Glutamatergic neuron (in vitro differentiated cells): Measurements from ENCODE around the gene SRGAP3. TPM values are rescaled to one million over a fixed set of nuclear protein-coding genes. Genes with fewer than 3 reads are reported as not detected.

Experiments used
- DNase-seq: peaks from one replicate; pipeline ENCODE4 v3.0.0; 2022
- H3K27ac Mint-ChIP-seq: one replicate; pipeline ENCODE4 v1.8.0; 2020; ENCODE audit warnings: mild to moderate bottlenecking, mixed read lengths, inconsistent platforms; ENCODE audit not compliant: unreplicated experiment
- H3K27me3 Mint-ChIP-seq: one replicate; pipeline ENCODE4 v1.8.0; 2020; ENCODE audit warnings: mild to moderate bottlenecking, moderate library complexity, mixed read lengths, inconsistent platforms; ENCODE audit not compliant: unreplicated experiment
- H3K36me3 Mint-ChIP-seq: one replicate; pipeline ENCODE4 v1.8.0; 2020; ENCODE audit warnings: mild to moderate bottlenecking, mixed read lengths, inconsistent platforms; ENCODE audit not compliant: unreplicated experiment
- H3K4me1 Mint-ChIP-seq: one replicate; pipeline ENCODE4 v1.8.0; 2020; ENCODE audit warnings: mild to moderate bottlenecking, low read depth, mixed read lengths, inconsistent platforms; ENCODE audit not compliant: unreplicated experiment
- H3K4me3 Mint-ChIP-seq: one replicate; pipeline ENCODE4 v1.8.0; 2020; ENCODE audit warnings: mild to moderate bottlenecking, mixed read lengths, inconsistent platforms; ENCODE audit not compliant: unreplicated experiment
- H3K9me3 Mint-ChIP-seq: one replicate; pipeline ENCODE4 v1.8.0; 2020; ENCODE audit warnings: mild to moderate bottlenecking, moderate library complexity, mixed read lengths, inconsistent platforms; ENCODE audit not compliant: unreplicated experiment
- CTCF ChIP-seq: fragments of 200-600 bp; sonication (generic); IDR thresholded peaks from one replicate; pipeline ENCODE4 v1.5.0; 2021; ENCODE audit not compliant: partially characterized antibody, unreplicated experiment
- total RNA-seq: library from RNA; stranded (reverse); fragmentation: NEBNext Ultra II Directional; extraction: Animal tissue kit (Norgen Biotek cat#: 25700); gene quantifications from one replicate; pipeline ENCODE4 v1.2.1, GENCODE V29; 2021; ENCODE audit not compliant: unreplicated experiment

Gene SRGAP3
- total RNA-seq, 1 donor from 2014 or later: 197 TPM

GRCh38 chr3:9170851-9171160, 78.6 kb downstream of the SRGAP3 start:
- H3K36me3 Mint-ChIP-seq: no peaks in the 10 kb centered on the region
- no peak overlapping the region for H3K4me3 Mint-ChIP-seq
- no peak overlapping the region for H3K27ac Mint-ChIP-seq

GRCh38 chr3:9169956-9170850, 79.2 kb downstream of the SRGAP3 start:
- peaks cover 34% of the 10 kb centered on the region for H3K4me1 Mint-ChIP-seq
- H3K36me3 Mint-ChIP-seq: no peaks in the 10 kb centered on the region
- TF ChIP-seq CTCF: no peak
- H3K27ac Mint-ChIP-seq: no peak overlapping the region
- no peak overlapping the region for H3K4me3 Mint-ChIP-seq
- no peak for DNase-seq
- H3K9me3 Mint-ChIP-seq: peaks cover 10% of the 10 kb centered on the region
- peaks cover 5% of the 10 kb centered on the region for H3K27me3 Mint-ChIP-seq

More at GRCh38 chr3:9170851-9171160, 78.6 kb downstream of the SRGAP3 start:
- Mint-ChIP-seq H3K27me3 (peaks cover 5% of the 10 kb centered on the region), H3K4me1 (peaks cover 35% of the 10 kb centered on the region), H3K9me3 (peaks cover 10% of the 10 kb centered on the region)
- DNase-seq: no peak
- TF ChIP-seq CTCF: no peak

GRCh38 chr3:9169326-9169725, 80.1 kb downstream of the SRGAP3 start:
- no peak overlapping the region for H3K4me3 Mint-ChIP-seq
- H3K9me3 Mint-ChIP-seq: peaks cover 8% of the 10 kb centered on the region
- no peak for TF ChIP-seq CTCF
- H3K27me3 Mint-ChIP-seq: peaks cover 5% of the 10 kb centered on the region
- H3K27ac Mint-ChIP-seq: no peak overlapping the region
- no peak for DNase-seq
- peaks cover 27% of the 10 kb centered on the region for H3K4me1 Mint-ChIP-seq
- no peaks in the 10 kb centered on the region for H3K36me3 Mint-ChIP-seq

- TF ChIP-seq CTCF: no peak
- no peaks in the 10 kb centered on the region for H3K36me3 Mint-ChIP-seq
- peaks cover 5% of the 10 kb centered on the region for H3K27me3 Mint-ChIP-seq
- DNase-seq: no peak
- peaks cover 18% of the 10 kb centered on the region for H3K4me1 Mint-ChIP-seq
- H3K9me3 Mint-ChIP-seq: peaks cover 6% of the 10 kb centered on the region
- no peak overlapping the region for H3K27ac Mint-ChIP-seq
- H3K4me3 Mint-ChIP-seq: no peak overlapping the region
These were observed 81.2 kb downstream of the SRGAP3 start for GRCh38 chr3:9168241-9168741.

- TF ChIP-seq CTCF: no peak
- Mint-ChIP-seq H3K4me3 (no peak overlapping the region), H3K27ac (no peak overlapping the region), H3K9me3 (peaks cover 8% of the 10 kb centered on the region), H3K4me1 (peaks cover 16% of the 10 kb centered on the region), H3K36me3 (no peaks in the 10 kb centered on the region), H3K27me3 (peaks cover 5% of the 10 kb centered on the region)
- DNase-seq: no peak
These were observed 82.2 kb downstream of the SRGAP3 start for GRCh38 chr3:9167222-9167621.
